Cardiac muscle cell (in vitro differentiated cells and primary cell): Measurements from ENCODE around the gene MMS22L. TPM values are rescaled to one million over a fixed set of nuclear protein-coding genes. Genes with fewer than 3 reads are reported as not detected.
A peak's percentile ranks its signal among the peaks of the same experiment; 100 is the strongest.

Experiments
- DNase-seq, 2 donors: peaks; one replicate each; pipeline versions ENCODE4 v3.0.0 to v3.0.0-alpha.2; 2010 to 2017; ENCODE audit warnings: low read depth in 1 of 2, low spot score in 1 of 2
- H3K27ac ChIP-seq: fragments of 200-600 bp; sonication (generic); 2 replicates; pipeline ENCODE4 v1.5.1; 2016
- H3K27me3 ChIP-seq: fragments of 200-600 bp; sonication (generic); 2 replicates; pipeline ENCODE4 v1.6.0; 2016; ENCODE audit warnings: control low read depth
- H3K36me3 ChIP-seq: fragments of 200-600 bp; sonication (generic); 2 replicates; pipeline ENCODE4 v1.5.1; 2016; ENCODE audit warnings: control low read depth
- H3K4me1 ChIP-seq: fragments of 200-600 bp; sonication (generic); 2 replicates; pipeline ENCODE4 v1.8.1; 2017; ENCODE audit warnings: low read depth, mild to moderate bottlenecking, mixed run types
- H3K4me3 ChIP-seq: fragments of 200-600 bp; sonication (generic); 2 replicates; pipeline ENCODE4 v1.5.1; 2016; ENCODE audit warnings: mild to moderate bottlenecking
- H3K9me3 ChIP-seq: fragments of 200-600 bp; sonication (generic); 2 replicates; pipeline ENCODE4 v1.5.1; 2017; ENCODE audit warnings: low read depth, mild to moderate bottlenecking, control low read depth
- CTCF ChIP-seq: IDR thresholded peaks from 2 replicates; pipeline ENCODE4 v1.5.1; 2012; ENCODE audit warnings: low read depth, mild to moderate bottlenecking, low read length
- polyA plus RNA-seq: library from polyadenylated mRNA; unstranded; fragments of >200 nt; fragmentation: Nextera tagmentation; extraction: Ambion mirVana; gene quantifications from 2 replicates; pipeline ENCODE4 v1.2.1, GENCODE V29; 2016
- total RNA-seq: library from RNA; depleted of rRNA; stranded (reverse); fragments of >200 nt; gene quantifications from 2 replicates; pipeline ENCODE4 v1.2.3, GENCODE V29; 2016

MMS22L gene
- total and polyA plus RNA-seq, 2 experiments from 2014 or later, result 6.6 to 12.6 TPM

- no peak for TF ChIP-seq CTCF
- Histone ChIP-seq H3K4me3 (no peak overlapping the region), H3K36me3 (no peaks in the 10 kb centered on the region), H3K4me1 (no peaks in the 10 kb centered on the region), H3K27ac (no peak overlapping the region), H3K9me3 (no peaks in the 10 kb centered on the region), H3K27me3 (no peaks in the 10 kb centered on the region)
- no peak for DNase-seq
These were observed 159.9 kb downstream of the MMS22L start for GRCh38 chr6:97123112-97123511.

- Histone ChIP-seq H3K4me1 (no peaks in the 10 kb centered on the region), H3K9me3 (no peaks in the 10 kb centered on the region), H3K27me3 (no peaks in the 10 kb centered on the region), H3K27ac (no peak overlapping the region), H3K36me3 (no peaks in the 10 kb centered on the region), H3K4me3 (no peak overlapping the region)
- no peak for DNase-seq
- TF ChIP-seq CTCF, result no peak
These were observed 162.5 kb downstream of the MMS22L start for GRCh38 chr6:97120511-97120910.

GRCh38 chr6:97114645-97115044, 168.4 kb downstream of the MMS22L start:
- Histone ChIP-seq H3K36me3 (no peaks in the 10 kb centered on the region), H3K4me3 (no peak overlapping the region), H3K4me1 (no peaks in the 10 kb centered on the region), H3K27me3 (no peaks in the 10 kb centered on the region), H3K9me3 (no peaks in the 10 kb centered on the region), H3K27ac (no peak overlapping the region)
- no peak for DNase-seq
- TF ChIP-seq CTCF, result no peak

- no peaks in the 10 kb centered on the region for H3K4me1 ChIP-seq
- H3K36me3 ChIP-seq, result no peaks in the 10 kb centered on the region
- H3K9me3 ChIP-seq, result no peaks in the 10 kb centered on the region
- no peak overlapping the region for H3K27ac ChIP-seq
- TF ChIP-seq CTCF, result no peak
- H3K27me3 ChIP-seq, result no peaks in the 10 kb centered on the region
- DNase-seq, result no peak
- H3K4me3 ChIP-seq, result no peak overlapping the region
These were observed 169.8 kb downstream of the MMS22L start for GRCh38 chr6:97113170-97113569.

GRCh38 chr6:97111243-97111642, 171.8 kb downstream of the MMS22L start:
- Histone ChIP-seq H3K27me3 (no peaks in the 10 kb centered on the region), H3K4me1 (no peaks in the 10 kb centered on the region), H3K4me3 (no peak overlapping the region), H3K27ac (no peak overlapping the region), H3K36me3 (no peaks in the 10 kb centered on the region), H3K9me3 (no peaks in the 10 kb centered on the region)
- no peak for DNase-seq
- TF ChIP-seq CTCF, result no peak

- Histone ChIP-seq H3K27me3 (no peaks in the 10 kb centered on the region), H3K4me3 (no peak overlapping the region), H3K27ac (no peak overlapping the region), H3K4me1 (no peaks in the 10 kb centered on the region), H3K36me3 (no peaks in the 10 kb centered on the region), H3K9me3 (no peaks in the 10 kb centered on the region)
- no peak for TF ChIP-seq CTCF
- DNase-seq, result peak in 1 of 2 donors; percentile 26
These were observed 172.4 kb downstream of the MMS22L start for GRCh38 chr6:97110626-97111025.
